HG03060 (cell line): Measurements from ENCODE around the gene ZNF33A.
"Not testable (repeated sequence)": the region's sequence is repeated elsewhere in the genome, so short reads cannot be mapped to it uniquely, and the experiment has no call there.

Source experiments
- ATAC-seq: cut with Tn5 transposase; IDR thresholded peaks from one replicate; pipeline ENCODE4 v1.9.1; 2021; ENCODE audit warnings: low read depth, moderate number of reproducible peaks; ENCODE audit not compliant: unreplicated experiment

Gene ZNF33A

GRCh38 chr10:38010119-38010903 lies at the start of gene ZNF33A:
Gene ZNF33A (plus strand): TSS chr10:38010675. CDS start chr10:38012342, 1,667 bp downstream.
- ATAC-seq: peak; percentile 81

- ATAC-seq: no peak
Measured at GRCh38 chr10:37965006-37965405, 45.5 kb upstream of the ZNF33A start.

GRCh38 chr10:37972396-37972795 lies 38.1 kb upstream of the ZNF33A start:
- ATAC-seq: no peak

GRCh38 chr10:37975401-37975991 lies 35.0 kb upstream of the ZNF33A start:
- ATAC-seq: no peak

GRCh38 chr10:37976091-37976879 lies 34.2 kb upstream of the ZNF33A start, which contains the start of gene ZNF25:
Gene ZNF25 (minus strand): TSS chr10:37976647. CDS start chr10:37971722, 4,925 bp downstream.
- peak; percentile 95 for ATAC-seq

- no peak for ATAC-seq
Measured at GRCh38 chr10:37976880-37977203, 33.6 kb upstream of the ZNF33A start.

- no peak for ATAC-seq
Measured at GRCh38 chr10:37991655-37992054, 18.8 kb upstream of the ZNF33A start.

GRCh38 chr10:37992083-37992482 lies 18.4 kb upstream of the ZNF33A start:
- ATAC-seq: no peak

- ATAC-seq: not testable (repeated sequence)
Measured at GRCh38 chr10:37998920-37999319, 11.6 kb upstream of the ZNF33A start.

GRCh38 chr10:38000474-38000873 lies 10.0 kb upstream of the ZNF33A start:
- ATAC-seq: not testable (repeated sequence)

GRCh38 chr10:38003026-38003425 lies 7.4 kb upstream of the ZNF33A start:
- ATAC-seq: no peak

- no peak for ATAC-seq
Measured at GRCh38 chr10:38003588-38003987, 6.9 kb upstream of the ZNF33A start.

- no peak for ATAC-seq
Measured at GRCh38 chr10:38007551-38007950, 2.9 kb upstream of the ZNF33A start.

- no peak for ATAC-seq
Measured at GRCh38 chr10:38007991-38008390, 2.5 kb upstream of the ZNF33A start.

GRCh38 chr10:38016354-38016753 lies 5.9 kb downstream of the ZNF33A start:
- ATAC-seq: no peak

GRCh38 chr10:38019124-38019523 lies 8.6 kb downstream of the ZNF33A start:
- ATAC-seq: not testable (repeated sequence)

- ATAC-seq: peak; percentile 91
Measured at GRCh38 chr10:38025283-38025682, 14.8 kb downstream of the ZNF33A start.

- no peak for ATAC-seq
Measured at GRCh38 chr10:38027986-38028385, 17.5 kb downstream of the ZNF33A start.

- ATAC-seq: no peak
Measured at GRCh38 chr10:38032886-38033285, 22.4 kb downstream of the ZNF33A start.

- peak; percentile 84 for ATAC-seq
Measured at GRCh38 chr10:38038107-38038931, 27.8 kb downstream of the ZNF33A start.

- ATAC-seq: no peak
Measured at GRCh38 chr10:38038932-38039245, 28.4 kb downstream of the ZNF33A start.
